RWPE2 (cell line): ENCODE measurements around the gene ZBTB17.
A peak's percentile ranks its signal among the peaks of the same experiment; 100 is the strongest.

Experiments used
- ATAC-seq: fragments of 200-7000 bp; cut with Tn5 transposase; 3 replicates; pipeline ENCODE4 v1.9.1; 2021; ENCODE audit warnings: low read depth
- DNase-seq: peaks from one replicate; pipeline ENCODE4 v3.0.0-alpha.2; 2020; ENCODE audit warnings: low spot score
- H3K27ac ChIP-seq: fragments of 450-650 bp; 2 replicates; pipeline ENCODE4 v1.5.1; 2017; ENCODE audit warnings: mild to moderate bottlenecking; ENCODE audit not compliant: poor library complexity, severe bottlenecking
- H3K27me3 ChIP-seq: fragments of 250-450 bp; sonication (Bioruptor Pico); 2 replicates; pipeline ENCODE4 v1.5.1; 2021; ENCODE audit warnings: mild to moderate bottlenecking, moderate library complexity; ENCODE audit not compliant: insufficient read depth, poor library complexity, severe bottlenecking
- H3K36me3 ChIP-seq: fragments of 250-450 bp; sonication (Bioruptor Pico); 2 replicates; pipeline ENCODE4 v1.5.1; 2020; ENCODE audit warnings: low read depth, mild to moderate bottlenecking, moderate library complexity
- H3K4me1 ChIP-seq: fragments of 250-450 bp; sonication (Bioruptor Pico); 2 replicates; pipeline ENCODE4 v1.5.1; 2021; ENCODE audit warnings: mild to moderate bottlenecking, moderate library complexity; ENCODE audit not compliant: insufficient read depth, poor library complexity, severe bottlenecking
- H3K4me3 ChIP-seq: fragments of 250-450 bp; sonication (Bioruptor Pico); 2 replicates; pipeline ENCODE4 v1.5.1; 2021; ENCODE audit warnings: mild to moderate bottlenecking, moderate library complexity; ENCODE audit not compliant: severe bottlenecking
- H3K9me3 ChIP-seq: fragments of 250-450 bp; sonication (Bioruptor Pico); 2 replicates; pipeline ENCODE4 v1.5.1; 2021; ENCODE audit warnings: mild to moderate bottlenecking, moderate library complexity; ENCODE audit not compliant: severe bottlenecking
- TF ChIP-seq, protein P1 (sequence below): fragments of 450-650 bp; IDR thresholded peaks from one replicate; pipeline ENCODE4 v1.5.1; 2017; ENCODE audit warnings: mild to moderate bottlenecking, moderate library complexity; ENCODE audit not compliant: poor library complexity, severe bottlenecking

Gene ZBTB17

DNA sequence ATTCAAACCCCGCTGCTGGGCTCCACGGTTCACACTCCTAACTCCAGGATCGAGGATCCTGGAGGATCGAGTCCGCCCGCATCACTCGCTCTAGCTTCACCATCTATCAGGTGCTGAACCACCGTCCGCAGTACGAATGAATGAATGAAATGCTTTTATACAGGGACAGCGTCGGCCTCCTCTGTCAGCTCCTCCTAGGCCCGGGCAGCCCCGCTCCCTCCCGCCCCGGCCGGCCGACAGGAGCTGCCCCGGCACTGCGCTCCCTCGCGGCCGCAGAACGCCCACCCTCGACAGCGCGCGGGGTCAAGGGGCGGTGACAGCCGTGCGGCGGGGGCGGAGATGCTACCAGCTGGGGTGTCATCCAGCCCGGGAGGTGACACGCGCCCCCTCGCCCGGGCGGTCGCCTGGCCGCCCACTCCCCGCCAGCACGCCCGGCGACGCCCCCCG is 520 bp downstream of the ZBTB17 start:
- no peak for DNase-seq
- Histone ChIP-seq H3K4me1 (peaks cover 5% of the 10 kb centered on the region), H3K27me3 (no peaks in the 10 kb centered on the region), H3K9me3 (no peaks in the 10 kb centered on the region), H3K4me3 (peak overlapping the region; percentile 64), H3K36me3 (peaks cover 24% of the 10 kb centered on the region), H3K27ac (peak overlapping the region; percentile 38)
- TF ChIP-seq, protein P1, sequence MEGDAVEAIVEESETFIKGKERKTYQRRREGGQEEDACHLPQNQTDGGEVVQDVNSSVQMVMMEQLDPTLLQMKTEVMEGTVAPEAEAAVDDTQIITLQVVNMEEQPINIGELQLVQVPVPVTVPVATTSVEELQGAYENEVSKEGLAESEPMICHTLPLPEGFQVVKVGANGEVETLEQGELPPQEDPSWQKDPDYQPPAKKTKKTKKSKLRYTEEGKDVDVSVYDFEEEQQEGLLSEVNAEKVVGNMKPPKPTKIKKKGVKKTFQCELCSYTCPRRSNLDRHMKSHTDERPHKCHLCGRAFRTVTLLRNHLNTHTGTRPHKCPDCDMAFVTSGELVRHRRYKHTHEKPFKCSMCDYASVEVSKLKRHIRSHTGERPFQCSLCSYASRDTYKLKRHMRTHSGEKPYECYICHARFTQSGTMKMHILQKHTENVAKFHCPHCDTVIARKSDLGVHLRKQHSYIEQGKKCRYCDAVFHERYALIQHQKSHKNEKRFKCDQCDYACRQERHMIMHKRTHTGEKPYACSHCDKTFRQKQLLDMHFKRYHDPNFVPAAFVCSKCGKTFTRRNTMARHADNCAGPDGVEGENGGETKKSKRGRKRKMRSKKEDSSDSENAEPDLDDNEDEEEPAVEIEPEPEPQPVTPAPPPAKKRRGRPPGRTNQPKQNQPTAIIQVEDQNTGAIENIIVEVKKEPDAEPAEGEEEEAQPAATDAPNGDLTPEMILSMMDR = peak; percentile 39
- ATAC-seq = peak; percentile 74

DNA sequence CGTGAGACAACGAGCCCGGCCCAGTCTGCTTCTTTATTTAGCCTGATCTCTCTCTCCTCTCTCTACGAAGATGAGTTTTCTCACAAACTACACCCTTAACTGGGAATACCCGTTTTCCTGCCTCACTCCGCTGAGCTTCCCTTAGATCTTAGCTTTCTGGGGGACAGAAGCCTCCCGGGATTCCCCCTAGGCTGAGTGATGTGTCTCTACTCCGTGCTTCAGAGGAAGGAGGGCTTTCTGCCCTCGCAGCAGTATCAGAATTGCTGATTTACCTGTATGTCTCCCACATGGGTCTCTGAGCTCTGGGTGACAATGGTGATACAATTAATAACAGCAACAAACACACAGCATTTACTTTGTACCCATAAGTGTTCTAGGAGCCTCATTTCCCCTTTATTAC is 1.0 kb downstream of the ZBTB17 start:
- H3K4me3 ChIP-seq = peak overlapping the region; percentile 64
- H3K4me1 ChIP-seq = peaks cover 5% of the 10 kb centered on the region
- no peaks in the 10 kb centered on the region for H3K9me3 ChIP-seq
- ATAC-seq (no peak), DNase-seq (no peak)
- H3K27ac ChIP-seq = peak overlapping the region; percentile 38
- H3K27me3 ChIP-seq = no peaks in the 10 kb centered on the region
- H3K36me3 ChIP-seq = peaks cover 26% of the 10 kb centered on the region
- TF ChIP-seq, protein P1 = no peak

DNA sequence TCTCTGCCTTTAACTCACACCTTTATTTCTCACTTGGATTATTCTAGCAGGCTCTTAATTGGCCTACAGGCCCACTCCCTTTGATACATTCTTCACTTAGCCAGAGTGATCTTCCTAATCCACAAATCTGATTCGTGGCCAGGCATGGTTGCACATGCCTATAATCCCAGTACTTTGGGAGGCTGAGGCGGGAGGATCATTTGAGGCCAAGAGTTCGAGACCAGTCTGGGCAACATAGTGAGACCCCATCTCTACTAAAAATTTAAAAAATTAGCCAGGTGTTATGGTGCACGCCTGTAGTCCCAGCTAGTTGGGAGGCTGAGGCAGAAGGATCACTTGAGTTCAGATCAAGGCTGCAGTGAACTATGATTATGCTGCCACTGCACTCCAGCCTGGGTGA is 2.1 kb downstream of the ZBTB17 start:
- H3K27me3 ChIP-seq = no peaks in the 10 kb centered on the region
- H3K27ac ChIP-seq = no peak overlapping the region
- ATAC-seq (no peak), DNase-seq (no peak)
- peaks cover 5% of the 10 kb centered on the region for H3K4me1 ChIP-seq
- peaks cover 37% of the 10 kb centered on the region for H3K36me3 ChIP-seq
- TF ChIP-seq, protein P1 = no peak
- H3K9me3 ChIP-seq = no peaks in the 10 kb centered on the region
- no peak overlapping the region for H3K4me3 ChIP-seq

DNA sequence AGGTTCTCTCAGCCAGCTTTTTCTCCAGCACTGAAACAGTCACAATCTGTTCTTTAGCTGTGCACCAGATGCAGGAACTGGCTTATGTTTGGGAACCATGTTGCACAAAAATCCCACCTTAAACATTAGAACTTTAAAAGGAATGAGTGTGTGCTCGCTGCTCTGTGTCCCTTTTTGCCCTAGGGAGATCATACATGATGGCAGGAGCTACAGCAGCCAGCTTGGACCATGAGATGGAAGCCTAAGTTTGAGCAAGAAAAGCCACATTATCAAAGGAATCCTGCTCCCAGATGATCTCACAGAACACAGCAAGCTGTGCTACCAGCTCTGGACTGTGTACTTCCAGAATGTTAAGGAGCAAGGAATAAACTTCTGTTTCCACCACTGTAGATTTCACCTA is 3.5 kb downstream of the ZBTB17 start:
- TF ChIP-seq, protein P1 = no peak

DNA sequence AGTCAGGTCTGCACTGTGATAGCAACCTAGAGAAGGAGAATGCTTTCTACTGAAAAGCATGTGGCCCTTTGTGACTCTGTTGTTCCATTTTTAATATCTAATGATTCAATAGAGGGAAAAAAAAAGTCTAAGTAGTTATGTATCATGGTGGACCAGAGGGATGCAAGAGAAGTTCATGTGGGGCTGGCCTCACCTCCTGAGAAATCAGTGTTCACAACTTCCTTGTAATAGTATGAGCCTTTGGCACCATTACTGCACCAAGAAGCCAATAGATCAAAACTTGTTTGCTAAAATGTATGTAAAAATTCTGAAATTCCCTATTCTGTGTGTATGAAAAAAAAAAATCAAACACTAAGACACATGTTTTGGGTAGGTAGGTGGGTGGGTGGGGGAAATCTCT is 5.0 kb downstream of the ZBTB17 start:
- no peak for DNase-seq
- Histone ChIP-seq H3K4me1 (peaks cover 3% of the 10 kb centered on the region), H3K4me3 (no peak overlapping the region), H3K27ac (no peak overlapping the region), H3K36me3 (peaks cover 47% of the 10 kb centered on the region), H3K27me3 (no peaks in the 10 kb centered on the region), H3K9me3 (no peaks in the 10 kb centered on the region)
- ATAC-seq = no peak
- TF ChIP-seq, protein P1 = no peak

More for the DNA sequence above, 3.5 kb downstream of the ZBTB17 start:
- Histone ChIP-seq H3K9me3 (no peaks in the 10 kb centered on the region), H3K36me3 (peaks cover 44% of the 10 kb centered on the region), H3K27ac (no peak overlapping the region), H3K27me3 (no peaks in the 10 kb centered on the region), H3K4me3 (no peak overlapping the region), H3K4me1 (peaks cover 5% of the 10 kb centered on the region)
- no peak for DNase-seq
- no peak for ATAC-seq
